Right lobe of liver (tissue), 6 donors: Measurements from ENCODE around the gene P2RY13. TPM values are rescaled to one million over a fixed set of nuclear protein-coding genes. Genes with fewer than 3 reads are reported as not detected.

Experiments used
- ATAC-seq, 4 donors: fragments of 200-7000 bp; cut with Tn5 transposase; one replicate each; pipeline ENCODE4 v1.9.1; 2020; ENCODE audit warnings: mild to moderate bottlenecking in 4 of 4, moderate library complexity in 4 of 4
- DNase-seq, 3 donors: peaks; one replicate each; pipeline ENCODE4 v3.0.0-alpha.2; 2020
- H3K27ac ChIP-seq, 3 donors: fragments of 200-600 bp; one replicate each; pipeline ENCODE4 v1.8.0; 2022
- H3K27me3 ChIP-seq, 2 donors: fragments of 200-600 bp; one replicate each; pipeline ENCODE4 v1.8.0; 2022
- H3K36me3 ChIP-seq, 4 donors: fragments of 200-600 bp; sonication (generic) in 1 of 4; one replicate each; pipeline versions ENCODE4 v1.5.1 to v1.8.0; 2017 to 2022; ENCODE audit warnings: control low read depth in 1 of 4
- H3K4me1 ChIP-seq, 4 donors: fragments of 200-600 bp; sonication (generic) in 1 of 4; one replicate each; pipeline versions ENCODE4 v1.5.1 to v1.8.0; 2017 to 2022; ENCODE audit warnings: control low read depth in 1 of 4
- H3K4me3 ChIP-seq, 3 donors: fragments of 200-600 bp; one replicate each; pipeline ENCODE4 v1.8.0; 2022
- H3K9me3 ChIP-seq, 4 donors: fragments of 200-600 bp; sonication (generic) in 1 of 4; one replicate each; pipeline versions ENCODE4 v1.5.1 to v1.8.0; 2017 to 2022; ENCODE audit warnings: control low read depth in 1 of 4
- CTCF ChIP-seq, 4 donors: fragments of 200-600 bp in 3 of 4; fragments of 450-650 bp in 1 of 4; IDR thresholded peaks; one replicate each; pipeline versions ENCODE4 v1.5.1 to v1.8.0; 2016 to 2022; ENCODE audit warnings: antibody characterized with exemption in 4 of 4, mild to moderate bottlenecking in 2 of 4
- POLR2A ChIP-seq: fragments of 450-650 bp; IDR thresholded peaks from one replicate; pipeline ENCODE4 v1.6.1; 2017; ENCODE audit warnings: antibody characterized with exemption, mild to moderate bottlenecking
- WGBS: methylation state at CpG from one replicate; pipeline ENCODE4 v1.1.6; 2018; ENCODE audit warnings: low coverage, low lambda C conversion rate; ENCODE audit not compliant: insufficient coverage; ENCODE audit errors: missing lambda C conversion rate; 5-methylcytosine and 5-hydroxymethylcytosine counted together
- intact Hi-C, 2 donors: fragments of 100-400 bp; cut with DNase I; formaldehyde crosslinking; loops; one replicate each; pipeline versions ENCODE4 v1.11.2 to v1.14.1; 2022
- total RNA-seq, 6 experiments: library from RNA; depleted of rRNA in 2 of 6; stranded (reverse); fragments of >200 nt in 2 of 6; fragmentation: NEBNext Ultra II Directional in 3 of 6; extraction: Animal tissue kit (Norgen Biotek cat#: 25700) in 3 of 6; gene quantifications; one replicate each; pipeline versions ENCODE4 v1.1.0 to v1.2.4, GENCODE V29; 2016 to 2023
- donor health status: DM: no; HTN: yes; CAD: no.
- donor health status: DM: no; HTN: no; CAD: no.
- donor health status: DM: no; HTN: no; CAD: no.
- donor health status: DM: no; HTN: yes; CAD: no.
- donor health status: DM: no; HTN: yes; CAD: no.

P2RY13 gene
- total RNA-seq, 6 experiments from 2014 or later = 0.95 to 4.8 (median 1.9) TPM

GRCh38 chr3:151367448-151367847, 38.1 kb upstream of the P2RY13 start:
- no peak overlapping the region for H3K27ac ChIP-seq
- intact Hi-C loops = no loop called here
- 73% methylated on average over 5 of the region's 5 CpGs for WGBS
- no peaks in the 10 kb centered on the region for H3K9me3 ChIP-seq
- no peaks in the 10 kb centered on the region for H3K36me3 ChIP-seq
- no peaks in the 10 kb centered on the region for H3K4me1 ChIP-seq
- H3K27me3 ChIP-seq = no peaks in the 10 kb centered on the region
- TF ChIP-seq POLR2A (no peak), CTCF (IDR thresholded peaks at IDR 0.05) (no peak)
- no peak for DNase-seq
- no peak for ATAC-seq
- H3K4me3 ChIP-seq = no peak overlapping the region

DNA sequence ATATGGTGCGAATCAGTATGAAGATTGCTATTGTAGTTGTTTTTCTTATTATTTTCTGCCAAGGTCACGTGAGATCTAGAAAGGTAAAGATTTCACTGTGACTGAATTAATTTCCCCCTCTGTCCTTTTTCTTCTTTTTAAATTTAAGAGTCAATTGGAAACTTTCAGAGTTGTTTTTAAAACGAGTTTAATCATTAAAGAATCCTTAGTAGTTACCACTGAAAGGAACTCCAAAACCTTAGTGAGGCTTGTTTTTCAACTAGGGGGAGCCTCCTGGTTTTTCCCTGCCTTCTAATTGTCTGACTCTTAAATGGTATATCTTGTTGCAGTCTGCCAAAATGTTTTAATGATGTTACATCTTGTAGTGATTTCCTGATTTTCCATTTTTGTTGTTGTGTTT, 37.6 kb upstream of the P2RY13 start:
- TF ChIP-seq POLR2A (no peak), CTCF (IDR thresholded peaks at IDR 0.05) (no peak)
- H3K4me3 ChIP-seq = no peak overlapping the region
- 56% methylated on average over 3 of the region's 3 CpGs for WGBS
- no peak for ATAC-seq
- no peaks in the 10 kb centered on the region for H3K36me3 ChIP-seq
- H3K27ac ChIP-seq = no peak overlapping the region
- no peaks in the 10 kb centered on the region for H3K27me3 ChIP-seq
- intact Hi-C loops = no loop called here
- no peaks in the 10 kb centered on the region for H3K9me3 ChIP-seq
- no peaks in the 10 kb centered on the region for H3K4me1 ChIP-seq
- DNase-seq = no peak

GRCh38 chr3:151362751-151363174, 33.4 kb upstream of the P2RY13 start:
- Histone ChIP-seq H3K27ac (no peak overlapping the region), H3K27me3 (no peaks in the 10 kb centered on the region), H3K4me3 (no peak overlapping the region), H3K4me1 (no peaks in the 10 kb centered on the region), H3K36me3 (no peaks in the 10 kb centered on the region), H3K9me3 (no peaks in the 10 kb centered on the region)
- WGBS = 56% methylated on average over 3 of the region's 3 CpGs
- DNase-seq (no peak), ATAC-seq (peak in 3 of 4 donors; percentile 23 to 39 (median 32))
- intact Hi-C loops = no loop called here
- no peak for TF ChIP-seq CTCF (IDR thresholded peaks at IDR 0.05)
- no peak for TF ChIP-seq POLR2A

DNA sequence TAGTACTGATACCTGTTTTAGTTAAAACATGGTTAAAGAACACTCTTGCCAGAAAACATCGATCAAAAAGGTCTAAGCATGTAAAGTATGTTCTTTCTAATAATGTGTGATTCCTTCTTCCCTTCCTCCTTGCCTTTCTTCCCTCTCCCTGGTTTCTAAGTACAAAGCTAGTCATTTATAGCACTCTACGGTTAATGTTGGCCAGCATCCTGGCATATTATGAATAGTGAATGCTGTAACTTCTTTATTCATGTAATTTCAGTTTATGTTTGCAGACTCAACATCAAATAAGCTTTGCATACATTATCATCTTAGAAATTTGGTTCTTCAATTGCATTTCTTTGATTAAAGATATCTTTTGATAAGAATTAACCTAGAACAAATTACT, 28.1 kb upstream of the P2RY13 start:
- DNase-seq = no peak
- Histone ChIP-seq H3K4me1 (no peaks in the 10 kb centered on the region), H3K4me3 (no peak overlapping the region), H3K9me3 (no peaks in the 10 kb centered on the region), H3K36me3 (no peaks in the 10 kb centered on the region), H3K27ac (no peak overlapping the region), H3K27me3 (no peaks in the 10 kb centered on the region)
- ATAC-seq = no peak
- intact Hi-C loops = no loop called here
- no peak for TF ChIP-seq CTCF (IDR thresholded peaks at IDR 0.05)
- TF ChIP-seq POLR2A = no peak
- WGBS = 73% methylated on average over 2 of the region's 2 CpGs
